Left ventricle myocardium superior (tissue), 1 donor: Measurements from ENCODE around the gene COL20A1. TPM values are rescaled to one million over a fixed set of nuclear protein-coding genes. Genes with fewer than 3 reads are reported as not detected.
"Not testable (repeated sequence)": the region's sequence is repeated elsewhere in the genome, so short reads cannot be mapped to it uniquely, and the experiment has no call there.

ENCODE experiments used
- ATAC-seq: fragments of 200-7000 bp; cut with Tn5 transposase; one replicate; pipeline ENCODE4 v1.9.1; 2020; ENCODE audit warnings: mild to moderate bottlenecking, moderate library complexity
- DNase-seq: peaks from one replicate; pipeline ENCODE4 v3.0.0-alpha.2; 2020
- intact Hi-C: fragments of 100-400 bp; cut with micrococcal nuclease; formaldehyde crosslinking; loops from one replicate; pipeline ENCODE4 v1.11.0; 2022
- total RNA-seq: library from RNA; stranded (reverse); fragmentation: NEBNext Ultra II Directional; extraction: Animal tissue kit (Norgen Biotek cat#: 25700); gene quantifications from one replicate; pipeline ENCODE4 v1.2.1, GENCODE V29; 2021
- donor health status: DM: no; HTN: yes; CAD: no; lungs with severe emphysema.

Gene COL20A1
- total RNA-seq, 1 donor from 2014 or later: not detected

DNA sequence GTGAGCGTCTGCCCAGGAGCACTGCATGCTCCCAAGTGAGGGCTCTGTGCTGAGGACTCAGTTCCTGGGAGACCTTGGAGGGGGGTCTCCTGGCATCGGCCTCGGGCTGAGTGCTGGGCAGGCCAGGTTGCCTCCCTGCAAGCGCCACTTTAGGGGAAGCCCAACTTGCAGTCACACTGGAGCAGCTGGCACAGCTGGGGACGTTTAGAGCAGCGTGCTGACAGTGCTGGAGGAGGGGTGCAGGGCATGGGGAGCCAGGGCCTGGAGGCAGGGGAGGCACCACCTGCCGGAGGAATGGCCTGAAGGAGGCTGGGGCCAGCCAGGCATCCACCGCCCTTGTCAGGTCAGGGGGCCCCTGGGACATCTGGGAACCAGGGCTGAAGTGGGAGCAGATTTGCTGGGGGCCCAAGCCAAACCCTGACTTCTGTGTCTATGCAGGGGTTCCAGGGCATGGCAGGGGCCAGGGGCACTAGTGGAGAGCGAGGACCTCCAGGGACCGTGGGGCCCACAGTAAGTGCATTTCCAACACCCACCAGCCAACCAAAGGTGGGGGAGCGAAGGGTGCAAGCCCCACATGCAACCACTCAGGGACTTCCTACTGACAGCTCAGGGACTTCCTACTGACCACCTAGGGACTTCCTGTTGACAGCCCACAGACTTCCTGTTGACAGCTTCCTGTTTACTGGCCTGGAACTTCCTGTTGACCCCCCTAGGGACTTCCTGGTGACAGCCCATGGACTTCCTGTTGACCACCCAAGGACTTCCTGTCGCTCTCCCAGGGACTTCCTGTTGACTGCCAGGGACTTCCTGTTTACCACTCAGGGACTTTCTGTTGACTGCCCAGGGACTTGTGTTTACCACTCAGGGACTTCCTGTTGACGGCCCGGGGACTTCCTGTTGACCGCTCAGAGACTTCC lies 33.6 kb downstream of the COL20A1 start:
- intact Hi-C loops: no loop called here
- no peak for ATAC-seq
- DNase-seq: peak; percentile 16

DNA sequence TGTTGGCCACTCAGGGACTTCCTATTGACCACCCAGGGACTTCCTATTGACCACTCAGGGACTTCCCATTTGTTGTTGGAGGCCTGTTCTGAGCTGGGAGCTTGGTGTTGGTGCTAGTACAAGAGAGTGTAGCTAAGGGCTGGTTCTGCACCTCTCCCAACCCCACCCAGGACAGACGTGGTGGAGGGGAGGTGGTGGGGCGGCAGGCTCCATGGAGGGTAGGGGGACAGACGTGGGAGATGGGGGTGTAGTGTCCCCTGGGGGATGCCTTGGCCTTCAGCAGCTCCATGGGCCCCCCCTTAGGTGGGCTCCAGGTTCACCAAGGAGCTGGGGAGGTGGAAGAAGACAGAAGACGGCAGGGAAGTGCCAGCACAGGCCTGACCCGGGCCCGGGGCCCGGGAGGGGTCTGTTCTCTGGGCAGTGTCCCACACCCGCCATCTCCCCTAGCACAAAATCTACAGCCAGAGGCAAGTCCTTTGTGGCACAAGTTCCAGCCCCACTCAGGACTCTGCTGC lies 34.3 kb downstream of the COL20A1 start:
- DNase-seq (peak; percentile 12), ATAC-seq (no peak)
- intact Hi-C loops: no loop called here

DNA sequence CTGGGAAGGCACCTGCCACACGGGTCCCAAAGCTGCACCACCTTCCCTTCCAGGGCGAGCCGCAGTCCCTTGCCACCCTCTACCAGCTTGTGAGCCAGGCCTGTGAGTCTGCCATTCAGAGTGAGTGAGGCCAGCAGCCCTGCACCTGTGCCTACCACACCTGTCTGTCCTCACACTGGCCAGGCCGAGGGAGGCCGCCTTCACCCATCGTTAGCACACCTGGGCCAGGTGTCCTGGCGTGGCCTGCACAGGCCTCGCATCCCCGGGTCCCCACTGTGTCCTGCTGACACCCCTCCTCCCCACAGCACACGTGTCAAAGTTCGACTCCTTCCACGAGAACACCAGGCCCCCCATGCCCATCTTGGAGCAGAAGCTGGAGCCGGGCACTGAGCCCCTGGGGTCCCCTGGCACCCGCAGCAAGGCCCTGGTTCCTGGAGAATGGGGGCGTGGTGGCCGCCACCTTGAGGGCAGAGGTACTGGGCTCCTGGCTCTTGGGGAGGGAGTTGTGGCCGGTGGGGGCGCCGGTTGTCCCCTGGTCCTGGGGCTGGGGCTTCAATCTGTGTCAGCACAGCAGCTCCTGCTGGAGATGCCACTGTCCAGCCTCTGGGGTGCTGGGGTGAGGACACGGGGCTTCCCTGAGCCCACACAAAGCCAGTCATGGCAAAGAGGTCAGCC lies 35.2 kb downstream of the COL20A1 start:
- intact Hi-C loops: no loop called here
- DNase-seq (peak; percentile 25), ATAC-seq (no peak)

DNA sequence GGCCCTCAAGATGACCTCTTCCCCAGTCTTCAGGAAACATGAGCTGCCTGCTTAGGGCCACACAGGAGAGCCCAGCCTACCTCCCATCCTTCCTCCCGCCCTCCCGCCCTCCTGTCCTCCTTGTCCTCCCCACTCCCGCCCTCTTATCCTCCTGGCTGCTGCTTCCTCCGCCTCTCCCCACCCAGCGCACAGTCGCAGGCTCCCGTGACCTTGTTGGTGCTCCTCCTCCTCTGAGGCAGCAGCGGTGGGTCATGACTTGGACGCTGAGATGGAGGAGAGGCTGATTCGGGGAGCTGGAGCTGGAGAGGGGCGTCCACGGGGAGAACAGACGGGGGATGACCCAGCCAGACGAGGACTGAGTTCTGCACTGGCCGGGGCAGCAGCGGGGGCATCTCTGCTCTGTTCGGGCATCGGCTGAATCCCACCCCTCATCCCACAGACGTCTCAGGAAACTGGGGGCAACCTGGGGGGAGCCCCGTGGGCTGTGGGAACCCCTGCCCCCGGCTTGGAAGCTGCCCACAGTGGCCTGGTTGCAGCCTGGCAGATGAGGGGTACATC lies 35.8 kb downstream of the COL20A1 start:
- ATAC-seq (no peak), DNase-seq (peak; percentile 11)
- intact Hi-C loops: no loop called here

DNA sequence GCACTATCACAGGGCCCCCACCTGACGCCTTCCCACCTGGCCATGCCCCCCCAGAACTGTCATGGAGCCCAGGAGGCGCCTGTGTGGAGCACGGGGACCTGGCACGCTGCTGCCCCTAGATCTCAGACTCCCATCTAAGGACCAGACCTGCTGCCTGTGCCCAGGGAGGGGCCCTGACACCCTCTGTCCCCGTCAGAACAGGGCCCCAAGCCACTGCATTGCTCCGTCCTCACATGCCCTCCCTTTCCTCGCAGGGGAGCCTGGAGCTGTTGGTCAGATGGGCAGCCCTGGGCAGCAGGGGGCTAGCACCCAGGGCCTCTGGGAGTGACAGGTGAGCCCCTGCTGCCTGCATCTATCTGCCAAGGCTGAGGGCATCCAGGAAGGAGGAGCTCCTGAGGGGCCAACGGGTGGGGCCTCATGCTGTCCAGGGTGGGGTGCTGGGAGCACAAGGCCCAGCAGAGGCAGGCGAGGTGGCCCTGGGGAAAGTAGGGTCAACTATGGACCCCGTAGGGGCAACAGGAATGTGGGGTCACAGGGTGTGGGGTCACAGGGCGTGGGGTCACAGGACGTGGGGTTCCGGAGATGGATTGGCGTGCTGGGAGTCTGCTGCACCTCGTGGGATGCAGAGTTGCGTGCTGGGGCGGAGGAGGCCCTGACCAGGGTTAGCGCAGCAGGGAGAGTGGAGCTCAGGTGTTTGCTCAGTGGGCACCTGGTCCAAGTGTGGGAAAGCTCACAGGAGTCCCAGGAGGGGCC lies 36.5 kb downstream of the COL20A1 start:
- ATAC-seq: no peak
- intact Hi-C loops: no loop called here
- DNase-seq: peak; percentile 18

DNA sequence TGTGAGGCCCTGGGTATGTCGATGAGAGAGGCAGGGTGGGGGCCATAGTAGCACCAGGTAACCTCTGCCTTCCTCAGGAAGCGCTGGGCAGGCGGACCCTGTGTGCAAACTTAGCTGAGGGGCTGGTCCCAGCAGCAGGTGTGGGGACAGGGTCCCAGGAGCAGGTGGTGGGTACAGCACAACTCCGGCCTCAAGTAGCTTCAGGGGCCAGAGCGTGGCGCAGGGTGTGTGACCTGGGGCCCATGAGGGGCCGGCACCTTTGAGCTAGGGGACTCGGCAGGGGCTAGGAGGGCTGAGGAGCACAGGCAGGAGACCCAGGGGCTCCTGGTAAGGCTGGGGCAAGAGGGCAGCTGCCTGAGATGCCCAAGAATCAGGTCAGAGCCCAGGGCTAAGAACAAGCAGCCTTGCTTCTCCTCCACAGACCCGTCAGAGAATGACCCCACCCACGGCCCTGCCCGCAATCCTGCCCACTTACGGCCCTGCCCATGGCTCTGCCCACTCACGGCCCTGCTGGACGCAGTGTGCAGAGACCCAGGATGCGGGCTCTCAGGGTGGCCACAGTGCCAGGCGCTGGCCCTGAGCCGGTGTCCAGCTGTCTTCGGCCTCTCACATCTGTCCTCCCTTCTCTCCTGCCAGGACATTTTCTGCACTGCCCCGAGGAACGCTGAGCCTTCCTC lies 37.2 kb downstream of the COL20A1 start:
- intact Hi-C loops: no loop called here
- ATAC-seq (no peak), DNase-seq (peak; percentile 7)

DNA sequence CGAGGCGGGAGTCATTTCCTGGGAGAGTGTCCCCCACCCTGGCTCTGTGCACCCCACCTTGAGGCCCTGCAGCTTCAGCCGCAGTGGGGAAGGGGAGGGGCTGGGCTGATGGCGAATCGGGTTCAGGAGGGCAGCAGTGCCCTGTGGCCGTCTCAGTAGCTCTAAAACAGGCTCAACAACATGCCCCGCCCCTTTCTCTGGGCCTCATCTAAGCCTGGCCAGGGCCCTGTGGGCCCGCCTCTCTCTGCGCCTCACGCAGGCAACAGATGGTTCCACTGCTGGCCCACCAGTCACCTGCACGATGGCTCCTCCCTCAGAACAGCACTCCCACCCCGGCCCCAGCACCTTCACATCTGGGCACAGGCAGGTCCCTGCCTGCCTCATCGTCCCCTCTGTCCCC lies 38.0 kb downstream of the COL20A1 start:
- ATAC-seq: no peak
- DNase-seq: peak; percentile 12
- intact Hi-C loops: no loop called here

DNA sequence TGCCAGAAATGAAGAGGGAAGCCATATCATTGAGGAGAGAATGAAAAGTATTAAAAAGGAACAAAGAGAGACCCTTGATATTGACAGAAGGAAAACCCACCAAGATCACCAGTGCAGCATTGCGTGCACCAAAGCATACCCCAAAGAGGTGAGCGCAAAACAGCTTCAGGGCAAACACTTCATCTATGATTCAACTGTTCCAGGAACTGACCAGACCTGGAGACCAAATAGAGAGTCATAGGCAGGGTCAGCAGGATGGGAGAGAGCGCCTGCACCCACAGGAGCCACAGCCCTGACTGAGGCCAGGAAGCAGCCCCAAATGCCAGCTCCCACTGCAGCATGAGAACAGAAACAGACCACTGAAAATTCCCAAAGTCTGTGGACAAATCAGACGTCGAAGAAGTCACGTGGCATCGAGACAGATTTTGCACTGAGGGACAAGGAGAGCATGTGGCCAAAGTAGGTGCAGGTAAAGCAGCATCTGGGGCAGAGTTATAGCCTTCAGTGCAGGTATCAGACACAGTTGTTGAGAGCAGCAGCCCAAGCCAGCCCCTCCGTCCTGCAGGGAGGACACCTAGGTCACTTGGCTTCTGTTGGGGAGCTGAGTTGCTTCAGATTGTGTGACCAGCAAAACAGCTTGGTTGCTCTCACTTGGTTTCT lies 38.9 kb downstream of the COL20A1 start:
- ATAC-seq (no peak), DNase-seq (peak; percentile 5)
- intact Hi-C loops: no loop called here

DNA sequence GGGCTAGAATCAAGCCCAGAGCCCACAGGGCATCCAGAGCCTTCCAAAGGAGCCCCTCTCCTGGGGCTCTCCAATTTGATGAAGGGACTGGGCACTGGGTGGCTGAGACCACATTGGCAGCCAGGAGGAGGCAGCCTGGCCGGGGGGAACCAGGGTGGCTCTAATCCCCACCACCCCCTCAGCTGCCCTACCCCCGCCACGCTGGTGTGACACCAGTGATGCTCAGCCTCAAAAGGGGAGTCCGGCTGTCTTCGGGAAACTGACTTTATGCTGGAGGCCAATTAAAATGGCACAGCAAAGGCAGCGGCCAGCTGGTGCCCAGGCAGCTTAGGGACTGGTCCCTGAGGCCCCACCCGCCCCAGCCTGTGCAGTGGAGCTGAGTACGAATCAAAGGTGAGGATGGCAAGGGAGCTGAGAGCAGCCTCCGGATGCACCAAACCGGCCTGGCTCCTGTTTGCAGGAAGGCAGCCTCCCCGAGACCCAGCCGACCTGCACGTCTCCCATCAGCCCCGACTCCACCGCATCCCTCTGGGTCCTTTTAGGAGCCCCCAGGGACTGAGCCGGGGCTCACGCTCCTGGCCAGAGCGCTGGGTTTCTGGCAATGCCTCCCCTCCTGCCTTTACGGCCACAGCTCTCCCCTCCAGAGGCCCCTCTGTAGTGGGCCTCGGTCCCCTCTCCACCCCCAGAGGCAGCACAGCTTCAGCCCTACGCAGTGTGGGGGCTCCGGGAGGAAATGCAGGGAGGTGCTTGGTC lies 39.7 kb downstream of the COL20A1 start:
- intact Hi-C loops: no loop called here
- DNase-seq: peak; percentile 14
- no peak for ATAC-seq

DNA sequence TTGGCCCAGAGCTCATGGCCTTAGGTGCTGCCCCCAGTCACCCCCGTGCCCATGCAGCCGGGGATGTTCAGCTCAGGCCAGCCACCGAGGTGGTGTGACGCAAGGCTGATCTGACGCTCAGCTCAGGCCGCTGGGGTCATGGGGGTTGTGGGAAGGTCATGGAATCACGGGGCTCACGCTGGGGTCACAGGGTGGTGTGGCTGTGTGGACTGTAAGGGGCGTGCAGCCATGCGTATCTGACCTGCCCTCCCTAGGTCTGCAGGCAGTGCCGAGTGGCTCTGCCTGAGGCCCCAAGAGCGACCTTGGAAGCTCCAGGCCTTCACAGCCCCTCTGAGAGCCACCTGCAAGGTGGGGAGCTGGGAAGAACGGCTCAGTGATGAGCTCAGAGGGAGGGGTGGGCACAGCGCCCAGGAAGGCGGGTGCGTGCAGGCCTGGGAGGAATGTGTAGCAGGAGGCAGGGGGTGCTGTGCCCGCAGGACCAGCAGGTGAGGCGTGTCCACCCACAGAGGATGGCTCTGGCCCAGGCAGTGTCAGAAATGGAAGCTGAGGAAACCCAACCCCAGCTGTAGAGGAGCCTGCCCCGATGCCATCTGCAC lies 40.4 kb downstream of the COL20A1 start:
- intact Hi-C loops: no loop called here
- peak; percentile 29 for DNase-seq
- no peak for ATAC-seq

DNA sequence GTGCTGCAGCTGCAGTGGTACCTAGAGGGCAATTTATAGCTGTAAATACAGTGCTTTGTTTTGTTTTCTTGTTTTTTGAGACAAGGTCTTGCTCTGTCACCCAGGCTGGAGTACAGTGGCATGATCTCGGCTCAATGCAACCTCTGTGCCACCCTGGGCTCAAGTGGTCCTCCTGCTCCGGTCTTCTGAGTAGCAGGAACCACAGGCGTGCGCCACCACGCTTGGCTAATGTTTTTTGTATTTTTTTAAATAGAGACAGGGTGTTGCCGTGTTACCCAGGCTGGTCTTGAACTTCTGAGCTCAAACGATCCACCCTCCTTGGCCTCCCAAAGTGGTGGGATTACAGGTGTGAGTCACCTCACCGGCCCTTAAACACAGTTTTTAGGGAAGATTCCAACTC lies 41.4 kb downstream of the COL20A1 start:
- peak; percentile 5 for DNase-seq
- intact Hi-C loops: no loop called here
- ATAC-seq: no peak

DNA sequence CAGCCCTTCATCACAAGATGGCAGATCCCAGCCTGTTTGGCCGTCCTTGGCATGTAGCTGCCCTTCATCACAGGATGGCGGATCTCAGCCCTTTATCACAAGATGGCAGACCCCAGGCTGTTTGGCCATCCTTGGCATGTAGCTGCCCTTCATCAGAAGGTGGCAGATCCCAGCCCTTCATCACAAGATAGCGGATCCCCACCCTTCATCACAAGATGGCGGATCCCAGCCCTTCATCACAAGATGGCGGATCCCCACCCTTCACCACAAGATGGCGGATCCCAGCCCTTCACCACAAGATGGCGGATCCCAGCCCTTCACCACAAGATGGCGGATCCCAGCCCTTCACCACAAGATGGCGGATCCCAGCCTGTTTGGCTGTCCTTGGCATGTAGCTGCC lies 42.1 kb downstream of the COL20A1 start:
- intact Hi-C loops, ATAC-seq: not testable (repeated sequence)
- DNase-seq: peak; percentile 2

DNA sequence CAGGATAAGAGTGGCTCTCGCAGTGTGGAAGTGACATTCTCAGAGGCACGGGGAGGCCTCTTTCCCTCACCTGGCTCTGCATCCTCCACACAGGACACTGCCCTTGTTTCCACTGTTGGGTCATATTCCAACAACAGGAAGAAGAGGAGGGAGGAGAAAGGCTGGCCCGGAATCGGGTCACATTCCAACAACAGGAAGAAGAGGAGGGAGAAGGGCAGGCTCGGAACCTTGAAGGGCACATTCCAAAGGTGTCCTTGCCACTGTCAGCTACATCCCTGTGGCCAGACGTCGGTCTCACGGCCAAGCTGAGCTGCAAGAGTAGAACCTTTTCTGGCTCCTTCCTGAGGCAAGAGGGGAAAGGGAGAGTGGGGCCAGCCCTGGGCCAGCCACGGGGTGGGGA lies 42.7 kb downstream of the COL20A1 start:
- intact Hi-C loops: no loop called here
- ATAC-seq (no peak), DNase-seq (peak; percentile 8)

DNA sequence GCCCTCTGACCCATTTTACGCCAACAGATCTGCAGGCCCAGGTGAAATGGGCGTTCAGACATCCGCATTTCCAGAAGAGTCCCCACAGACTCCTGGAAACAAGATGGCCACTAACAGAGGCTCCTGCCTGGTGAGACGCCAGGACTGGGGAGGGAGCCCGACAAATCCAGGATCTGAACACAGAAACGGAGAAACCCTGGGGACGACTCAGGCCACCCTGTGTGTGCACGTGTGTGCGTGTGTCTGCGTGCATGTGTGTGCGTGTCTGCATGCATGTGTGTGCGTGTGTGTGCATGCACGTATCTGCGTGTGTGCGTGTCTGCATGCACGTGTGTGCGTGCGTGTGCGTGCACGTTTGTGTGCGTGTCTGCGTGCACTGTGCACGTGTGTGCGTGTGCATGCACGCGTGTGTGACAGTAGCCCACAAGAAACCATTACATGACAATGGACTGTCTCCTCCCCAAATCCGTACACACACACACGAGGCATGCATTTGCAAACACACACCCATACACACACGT lies 43.3 kb downstream of the COL20A1 start:
- peak; percentile 12 for DNase-seq
- intact Hi-C loops: no loop called here
- ATAC-seq: no peak

DNA sequence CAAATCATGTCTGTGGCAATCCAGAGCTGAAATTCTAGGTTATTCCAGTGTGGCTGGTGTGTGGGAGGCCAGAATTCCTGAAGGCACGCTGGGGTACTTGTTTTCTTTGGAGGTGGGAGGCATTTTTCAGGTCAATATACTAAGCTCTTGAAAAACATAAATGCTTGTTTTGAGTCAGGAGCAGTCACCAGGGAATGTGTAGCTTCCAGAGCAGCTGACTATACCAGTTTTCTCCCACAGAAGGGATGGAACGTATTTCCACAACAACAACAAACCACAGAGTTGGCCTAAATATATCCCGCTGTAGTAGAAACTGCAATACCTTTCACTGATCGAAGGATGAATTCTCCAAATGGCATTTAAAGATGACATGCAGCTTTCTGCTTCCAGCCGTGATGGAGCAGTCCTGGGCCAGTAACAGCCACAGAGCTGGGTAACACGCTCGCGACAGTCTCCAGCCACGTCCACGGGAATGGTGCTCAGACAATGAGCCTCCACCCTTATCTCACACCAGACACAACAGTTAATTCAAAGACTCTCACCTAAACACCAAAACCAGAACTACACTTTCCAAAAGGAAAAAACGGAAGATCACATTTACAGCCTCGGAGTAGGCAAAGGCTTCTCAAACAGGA lies 44.9 kb downstream of the COL20A1 start:
- intact Hi-C loops: no loop called here
- DNase-seq: no peak
- no peak for ATAC-seq
